Heart left ventricle (tissue), 16 donors: ENCODE data around the gene OLAH. TPM values are rescaled to one million over a fixed set of nuclear protein-coding genes. Genes with fewer than 3 reads are reported as not detected.
A peak's percentile ranks its signal among the peaks of the same experiment; 100 is the strongest.

ENCODE experiments used
- ATAC-seq, 4 donors: fragments of 200-7000 bp; cut with Tn5 transposase; one replicate each; pipeline ENCODE4 v1.9.1; 2020 to 2022; ENCODE audit warnings: moderate library complexity in 4 of 4, mild to moderate bottlenecking in 3 of 4, moderate number of reproducible peaks in 1 of 4
- DNase-seq, 5 donors: peaks; one replicate each; pipeline ENCODE4 v3.0.0-alpha.2; 2020
- H3K27ac ChIP-seq, 12 donors: fragments of 200-600 bp; sonication (generic) in 4 of 12; one replicate each; pipeline versions ENCODE4 v1.5.0 to v1.8.0; 2016 to 2022; ENCODE audit warnings: mild to moderate bottlenecking in 2 of 12
- H3K27me3 ChIP-seq, 9 donors: fragments of 200-600 bp; sonication (generic) in 2 of 9; one replicate each; pipeline versions ENCODE4 v1.5.1 to v1.8.0; 2016 to 2022; ENCODE audit warnings: mild to moderate bottlenecking in 3 of 9
- H3K36me3 ChIP-seq, 9 donors: fragments of 200-600 bp; sonication (generic) in 2 of 9; one replicate each; pipeline versions ENCODE4 v1.5.0 to v1.8.0; 2018 to 2022; ENCODE audit warnings: mild to moderate bottlenecking in 2 of 9
- H3K4me1 ChIP-seq, 12 donors: fragments of 200-600 bp; sonication (generic) in 4 of 12; one replicate each; pipeline versions ENCODE4 v1.5.0 to v1.8.0; 2016 to 2022; ENCODE audit warnings: mild to moderate bottlenecking in 3 of 12
- H3K4me3 ChIP-seq, 12 donors: fragments of 200-600 bp; sonication (generic) in 4 of 12; one replicate each; pipeline versions ENCODE4 v1.5.0 to v1.8.0; 2017 to 2022; ENCODE audit warnings: mild to moderate bottlenecking in 9 of 12, moderate library complexity in 4 of 12
- H3K9me3 ChIP-seq, 12 donors: fragments of 200-600 bp; sonication (generic) in 4 of 12; one replicate each; pipeline versions ENCODE4 v1.5.0 to v1.8.0; 2016 to 2022; ENCODE audit warnings: mild to moderate bottlenecking in 1 of 12
- CTCF ChIP-seq, 12 donors: fragments of 200-600 bp; sonication (generic) in 4 of 12; IDR thresholded peaks; one replicate each; pipeline versions ENCODE4 v1.5.0 to v1.8.0; 2018 to 2022; ENCODE audit warnings: antibody characterized with exemption in 12 of 12, mild to moderate bottlenecking in 5 of 12
- POLR2A ChIP-seq, 2 donors: fragments of 450-650 bp; IDR thresholded peaks; one replicate each; pipeline ENCODE4 v1.6.1; 2017; ENCODE audit warnings: antibody characterized with exemption in 2 of 2, mild to moderate bottlenecking in 2 of 2, moderate library complexity in 2 of 2
- WGBS, 4 donors: extraction: QIAGEN DNeasy Blood & Tissue Kit in 2 of 4; methylation state at CpG; one replicate each; pipeline versions ENCODE4 v1.1.5 to v1.1.7; 2013 to 2018; 5-methylcytosine and 5-hydroxymethylcytosine counted together
- intact Hi-C, 10 donors: fragments of 100-400 bp; cut with DNase I; formaldehyde crosslinking; loops; one replicate each; pipeline versions ENCODE4 v1.11.1 to v1.14.2; 2022
- polyA plus RNA-seq, 2 donors: library from polyadenylated mRNA; stranded (reverse); fragments of 200-250 nt; gene quantifications; one replicate each; pipeline ENCODE4 v1.2.3, GENCODE V29; 2013
- total RNA-seq, 9 donors: library from RNA; depleted of rRNA in 2 of 9; stranded (reverse); fragments of >200 nt in 2 of 9; fragmentation: NEBNext Ultra II Directional in 3 of 9; extraction: Animal tissue kit (Norgen Biotek cat#: 25700) in 3 of 9; gene quantifications; one replicate each; pipeline versions ENCODE4 v1.1.0 to v1.2.4, GENCODE V29; 2016 to 2023
- donor health status: ischemic (EF 13 %, LVEDD 7.1; RV severe dilation, severe dysfunction).
- donor health status: healthy with polysubstance abuse.
- donor health status: DM: no; HTN: yes; CAD: no.
- donor health status: DM: no; HTN: no; CAD: no.
- donor health status: ischemic (EF 25% LVEDD 6.9; RV normal size, moderate dysfunction).
- donor health status: ischemic (EF 25% LVEDD 5.7; RV mildly dilated, moderate dysfunction).
- donor health status: healthy.
- donor health status: DM: yes; HTN: yes; CAD: no.
- donor health status: ischemic (EF 35%, LVEDD 5.7; RV mildly dilated, moderate dysfunction).
- donor health status: nonischemic (EF 11% LVEDD 7.7; RV severe dilation, severe dysfunction).
- donor health status: DM: yes; HTN: yes; CAD: no.
- donor health status: PGD.
- donor health status: ischemic (EF 29% LVEDD 5.4; RV normal size, mild dysfunction).
- donor health status: nonischemic (EF 23%, LVEDD 6.1; RV moderate dilation, normal function).

Gene OLAH
- total and polyA plus RNA-seq, 11 donors: 0.44 to 0.54 TPM; not detected in 9

DNA sequence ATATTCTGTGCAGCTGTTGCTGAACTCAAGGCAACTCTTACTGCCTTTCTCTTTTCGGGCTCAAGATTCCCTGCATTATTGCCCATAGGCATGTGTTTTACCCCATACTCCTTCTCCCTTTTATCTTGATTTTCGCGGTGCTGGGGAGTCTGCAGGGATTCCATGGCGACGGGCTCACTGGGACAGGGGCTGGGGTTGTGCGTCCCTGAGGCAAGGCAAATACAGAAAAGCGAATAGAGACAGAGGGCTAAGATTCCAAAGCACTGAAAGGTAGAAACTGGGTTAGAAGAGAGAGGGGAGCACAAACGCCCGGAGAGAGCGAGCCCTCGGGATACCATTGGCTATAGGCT is 52.9 kb downstream of the OLAH start:
- ATAC-seq (peak in 3 of 4 donors; percentile 6 to 35 (median 30)), DNase-seq (no peak)
- Histone ChIP-seq H3K27me3 (peaks cover 0 to 3% (median 0%) of the 10 kb centered on the region in 9 donors), H3K9me3 (no peaks in the 10 kb centered on the region), H3K4me1 (peaks cover 2 to 31% (median 19%) of the 10 kb centered on the region in 12 donors), H3K36me3 (peaks cover 0 to 10% (median 2%) of the 10 kb centered on the region in 9 donors), H3K4me3 (peak overlapping the region; percentile 63 to 97 (median 88)), H3K27ac (peak overlapping the region; percentile 85 to 100 (median 95))
- WGBS, 4 donors: 0 to 4% (median 3%) methylated on average over 11 of the region's 11 CpGs
- TF ChIP-seq POLR2A (IDR thresholded peaks at IDR 0.05) (no peak), CTCF (IDR thresholded peaks at IDR 0.05) (no peak)
- intact Hi-C loops: loop anchor here in 8 of 10 donors (2.0 to 10.0 kb wide), 6 partner anchors 71 to 492 kb away; partner anchors contain the start of genes MEIG1 (in 8 of the 8), DCLRE1C (in 2 of the 8), NMT2 (in 2 of the 8) and SUV39H2 (in 1 of the 8)

DNA sequence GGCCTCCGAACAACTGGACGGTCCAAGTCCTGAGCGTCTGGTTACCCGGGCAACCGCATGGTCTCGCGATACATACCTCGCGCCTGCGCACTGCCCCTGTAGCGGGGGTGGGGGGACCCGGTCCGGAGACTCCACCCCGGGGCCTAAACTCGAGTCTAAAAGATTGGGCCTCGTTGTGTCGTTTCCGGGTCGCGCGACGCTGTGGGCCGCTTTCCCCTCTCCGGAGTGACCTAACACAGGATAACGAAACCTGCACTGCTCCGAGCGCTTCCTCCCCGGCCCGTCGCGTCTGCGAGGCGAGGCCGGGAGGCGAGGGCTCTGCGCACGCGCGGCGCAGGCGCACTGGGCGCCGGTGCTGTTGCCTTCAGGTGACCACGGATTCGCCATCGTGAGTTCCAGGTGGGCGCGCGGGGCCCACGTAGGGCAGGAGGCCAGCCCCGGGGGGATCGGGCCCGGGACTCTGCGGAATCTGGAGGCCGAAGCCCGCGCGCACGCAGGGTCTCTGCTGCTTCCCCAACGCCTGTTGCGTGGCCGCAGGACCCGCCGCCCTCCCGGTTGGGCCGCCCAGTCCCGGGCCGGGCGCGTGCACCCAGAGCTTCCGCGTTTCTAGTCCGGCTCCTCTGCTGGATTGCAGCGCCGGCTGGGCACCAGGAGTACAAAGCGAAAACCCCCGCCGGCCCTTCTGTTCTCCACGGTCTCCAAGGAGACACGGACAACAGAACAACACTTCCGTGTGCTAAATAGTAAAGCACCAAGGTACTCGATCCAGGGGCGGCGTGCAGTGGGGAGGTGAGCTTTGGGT is 53.5 kb downstream of the OLAH start, which contains the start of gene RPP38:
Gene RPP38 (plus strand): TSS at position 345 of the 802 bp plus-strand sequence. CDS start 5,960 bp downstream, outside the sequence.
- ATAC-seq (peak; percentile 97 to 99 (median 98)), DNase-seq (peak; percentile 95 to 99 (median 97))
- intact Hi-C loops: loop anchor here in 8 of 10 donors (2.0 to 10.0 kb wide), 6 partner anchors 70 to 492 kb away; partner anchors contain the start of genes MEIG1 (in 8 of the 8), DCLRE1C (in 2 of the 8), NMT2 (in 2 of the 8) and SUV39H2 (in 1 of the 8)
- H3K4me3 ChIP-seq: peak within 1 kb of the TSS; percentile 63 to 97 (median 88)
- no peaks in the 10 kb centered on the region for H3K9me3 ChIP-seq
- peaks cover 0 to 16% (median 5%) of the 10 kb centered on the region in 9 donors for H3K36me3 ChIP-seq
- peak within 1 kb of the TSS; percentile 85 to 100 (median 95) for H3K27ac ChIP-seq
- H3K4me1 ChIP-seq: peaks cover 2 to 31% (median 19%) of the 10 kb centered on the region in 12 donors
- peaks cover 0 to 3% (median 0%) of the 10 kb centered on the region in 9 donors for H3K27me3 ChIP-seq
- TF ChIP-seq CTCF (IDR thresholded peaks at IDR 0.05) (peak in 1 of 12 donors; percentile 3), POLR2A (IDR thresholded peaks at IDR 0.05) (peak in 1 of 2 donors; percentile 78)
- 0% methylated on average over 43 to 84 of the region's 84 CpGs for WGBS, 4 donors

GRCh38 chr10:15099886-15100285 is 56.1 kb downstream of the OLAH start:
- Histone ChIP-seq H3K36me3 (peaks cover 0 to 42% (median 32%) of the 10 kb centered on the region in 9 donors), H3K4me1 (peaks cover 2 to 31% (median 19%) of the 10 kb centered on the region in 12 donors), H3K27me3 (no peaks in the 10 kb centered on the region), H3K9me3 (no peaks in the 10 kb centered on the region), H3K27ac (no peak overlapping the region), H3K4me3 (no peak overlapping the region)
- ATAC-seq: no peak
- DNase-seq: no peak
- TF ChIP-seq POLR2A (IDR thresholded peaks at IDR 0.05) (no peak), CTCF (IDR thresholded peaks at IDR 0.05) (no peak)
- whole genome bisulfite sequencing, 4 donors: 81 to 87% (median 83%) methylated on average over 4 of the region's 4 CpGs
- intact Hi-C loops: loop anchor here in 9 of 10 donors (5.0 to 10.0 kb wide), 9 partner anchors 67 to 595 kb away; partner anchors contain the start of genes MEIG1 (in 8 of the 9), DCLRE1C (in 2 of the 9), FAM171A1 (in 1 of the 9) and NMT2 (in 1 of the 9)

GRCh38 chr10:15103513-15103912 is 59.8 kb downstream of the OLAH start:
- H3K4me1 ChIP-seq: peaks cover 0 to 24% (median 11%) of the 10 kb centered on the region in 12 donors
- DNase-seq: no peak
- H3K4me3 ChIP-seq: no peak overlapping the region
- H3K36me3 ChIP-seq: peaks cover 0 to 74% (median 60%) of the 10 kb centered on the region in 9 donors
- 82 to 93% (median 89%) methylated on average over 9 of the region's 9 CpGs for WGBS, 4 donors
- no peak for TF ChIP-seq CTCF (IDR thresholded peaks at IDR 0.05)
- no peak for TF ChIP-seq POLR2A (IDR thresholded peaks at IDR 0.05)
- no peak overlapping the region for H3K27ac ChIP-seq
- no peak for ATAC-seq
- no peaks in the 10 kb centered on the region for H3K27me3 ChIP-seq
- intact Hi-C loops: loop anchor here in 6 of 10 donors (10.0 kb wide), 4 partner anchors 259 to 599 kb away; partner anchors contain the start of gene FAM171A1 (in 1 of the 6)
- H3K9me3 ChIP-seq: no peaks in the 10 kb centered on the region
